Mesenchymal stem cell (in vitro differentiated cells and primary cell): ENCODE results near the gene MPST.

ENCODE experiments used
- DNase-seq: peaks from one replicate; pipeline ENCODE4 v3.0.0-alpha.2; 2013
- H2AFZ ChIP-seq: one replicate; pipeline ENCODE4 v1.6.1; 2013; ENCODE audit warnings: low read depth, mild to moderate bottlenecking, control low read depth, inconsistent platforms, low read length, moderate library complexity
- H2AK5ac ChIP-seq: 2 replicates; pipeline ENCODE4 v1.6.1; 2013; ENCODE audit warnings: low read length, moderate library complexity, mild to moderate bottlenecking, inconsistent platforms; ENCODE audit not compliant: severe bottlenecking
- H2BK120ac ChIP-seq: one replicate; pipeline ENCODE4 v1.6.1; 2013; ENCODE audit warnings: low read depth, mild to moderate bottlenecking, inconsistent platforms, low read length, moderate library complexity
- H2BK12ac ChIP-seq, 2 experiments: one replicate each; pipeline ENCODE4 v1.6.1; 2013; ENCODE audit warnings: inconsistent platforms in 2 of 2, low read length in 2 of 2, mild to moderate bottlenecking in 2 of 2, moderate library complexity in 2 of 2, control low read depth in 1 of 2
- H2BK15ac ChIP-seq: one replicate; pipeline ENCODE4 v1.6.1; 2013; ENCODE audit warnings: mild to moderate bottlenecking, low read depth, inconsistent platforms; ENCODE audit not compliant: poor library complexity, severe bottlenecking
- H2BK5ac ChIP-seq: 2 replicates; pipeline ENCODE4 v1.6.1; 2013; ENCODE audit warnings: low read depth, mild to moderate bottlenecking, low read length, control low read depth, inconsistent platforms; ENCODE audit not compliant: poor library complexity, severe bottlenecking
- H3K14ac ChIP-seq, 2 experiments: one replicate each; pipeline ENCODE4 v1.6.1; 2013; ENCODE audit warnings: inconsistent platforms in 2 of 2, low read length in 2 of 2, control low read depth in 1 of 2, mild to moderate bottlenecking in 1 of 2, moderate library complexity in 1 of 2
- H3K18ac ChIP-seq, 2 experiments: one replicate each; pipeline ENCODE4 v1.6.1; 2013; ENCODE audit warnings: inconsistent platforms in 2 of 2, low read length in 2 of 2, control low read depth in 1 of 2, low read depth in 1 of 2, mild to moderate bottlenecking in 1 of 2
- H3K23ac ChIP-seq, 2 experiments: one replicate each; pipeline ENCODE4 v1.6.1; 2013; ENCODE audit warnings: inconsistent platforms in 2 of 2, low read length in 2 of 2, mild to moderate bottlenecking in 2 of 2, moderate library complexity in 2 of 2, control low read depth in 1 of 2
- H3K27ac ChIP-seq: 2 replicates; pipeline ENCODE4 v1.5.1; 2013; ENCODE audit warnings: mild to moderate bottlenecking, moderate library complexity, low read length, control low read depth, inconsistent platforms; ENCODE audit not compliant: poor library complexity, severe bottlenecking
- H3K27me3 ChIP-seq, 2 experiments: 2 replicates each; pipeline versions ENCODE4 v1.6.1 to v1.7.0; 2013; ENCODE audit warnings: low read length in 2 of 2, mild to moderate bottlenecking in 2 of 2, moderate library complexity in 2 of 2, control low read depth in 1 of 2, inconsistent platforms in 1 of 2; ENCODE audit not compliant: control insufficient read depth in 1 of 2, insufficient read depth in 1 of 2
- H3K36me3 ChIP-seq, 2 experiments: 2 replicates each; pipeline versions ENCODE4 v1.6.1 to v1.7.0; 2013; ENCODE audit warnings: low read length in 2 of 2, control low read depth in 1 of 2, inconsistent platforms in 1 of 2, low read depth in 1 of 2, mild to moderate bottlenecking in 1 of 2; ENCODE audit not compliant: insufficient read depth in 2 of 2, control insufficient read depth in 1 of 2
- H3K4ac ChIP-seq, 2 experiments: one replicate each; pipeline ENCODE4 v1.6.1; 2013; ENCODE audit warnings: inconsistent platforms in 2 of 2, low read length in 2 of 2, mild to moderate bottlenecking in 2 of 2, moderate library complexity in 2 of 2, control low read depth in 1 of 2, low read depth in 1 of 2
- H3K4me1 ChIP-seq: 2 replicates; pipeline ENCODE4 v1.6.1; 2013; ENCODE audit warnings: low read depth, low read length, control low read depth; ENCODE audit not compliant: control insufficient read depth, insufficient read depth
- H3K4me2 ChIP-seq: 2 replicates; pipeline ENCODE4 v1.6.1; 2013; ENCODE audit warnings: low read length, mild to moderate bottlenecking, inconsistent platforms; ENCODE audit not compliant: poor library complexity, severe bottlenecking
- H3K4me3 ChIP-seq, 2 experiments: 2 replicates each; pipeline versions ENCODE4 v1.5.1 to v1.7.0; 2013; ENCODE audit warnings: low read length in 2 of 2, mild to moderate bottlenecking in 2 of 2, control low read depth in 1 of 2, low read depth in 1 of 2; ENCODE audit not compliant: insufficient read depth in 1 of 2
- H3K79me1 ChIP-seq: replicated peaks from 2 replicates; pipeline ENCODE4 v1.6.1; 2013; ENCODE audit warnings: mild to moderate bottlenecking, control low read depth, low read length, inconsistent platforms; ENCODE audit not compliant: poor library complexity, severe bottlenecking
- H3K9ac ChIP-seq: 2 replicates; pipeline ENCODE4 v1.7.0; 2013; ENCODE audit warnings: mild to moderate bottlenecking, low read length, moderate library complexity
- H3K9me3 ChIP-seq: 2 replicates; pipeline ENCODE4 v1.7.0; 2013; ENCODE audit warnings: mild to moderate bottlenecking, low read length; ENCODE audit not compliant: control insufficient read depth
- H4K8ac ChIP-seq: one replicate; pipeline ENCODE4 v1.6.1; 2013; ENCODE audit warnings: inconsistent platforms, mild to moderate bottlenecking, low read length, moderate library complexity
- H4K91ac ChIP-seq: one replicate; pipeline ENCODE4 v1.6.1; 2013; ENCODE audit warnings: mild to moderate bottlenecking, low read length, inconsistent platforms
- WGBS: methylation state at CpG from one replicate; pipeline ENCODE4 v1.1.7; 2013; ENCODE audit warnings: mixed read lengths; 5-methylcytosine and 5-hydroxymethylcytosine counted together

MPST gene

GRCh38 chr22:37023743-37024338, 4.3 kb downstream of the MPST start:
- H3K18ac ChIP-seq, result no peak overlapping the region
- H4K91ac ChIP-seq, result no peak overlapping the region
- 96% methylated on average over 34 of the region's 34 CpGs for whole genome bisulfite sequencing
- no peak overlapping the region for H3K4me2 ChIP-seq
- H3K27ac ChIP-seq, result no peak overlapping the region
- H3K9ac ChIP-seq, result no peak overlapping the region
- H2BK120ac ChIP-seq, result no peak overlapping the region
- no peak overlapping the region for H2AFZ ChIP-seq
- H3K23ac ChIP-seq, result no peak overlapping the region
- H3K79me1 ChIP-seq, result peaks cover 52% of the 10 kb centered on the region
- H2AK5ac ChIP-seq, result no peak overlapping the region
- peaks cover 21% of the 10 kb centered on the region for H3K4me1 ChIP-seq
- H2BK5ac ChIP-seq, result no peak overlapping the region
- H3K27me3 ChIP-seq, result no peaks in the 10 kb centered on the region
- DNase-seq, result no peak
- H3K14ac ChIP-seq, result no peak overlapping the region
- no peak overlapping the region for H3K4me3 ChIP-seq
- peaks cover 28 to 53% of the 10 kb centered on the region in 2 experiments for H3K36me3 ChIP-seq
- H4K8ac ChIP-seq, result no peak overlapping the region
- no peaks in the 10 kb centered on the region for H3K9me3 ChIP-seq
- no peak overlapping the region for H3K4ac ChIP-seq
- no peak overlapping the region for H2BK15ac ChIP-seq
- H2BK12ac ChIP-seq, result no peak overlapping the region

DNA sequence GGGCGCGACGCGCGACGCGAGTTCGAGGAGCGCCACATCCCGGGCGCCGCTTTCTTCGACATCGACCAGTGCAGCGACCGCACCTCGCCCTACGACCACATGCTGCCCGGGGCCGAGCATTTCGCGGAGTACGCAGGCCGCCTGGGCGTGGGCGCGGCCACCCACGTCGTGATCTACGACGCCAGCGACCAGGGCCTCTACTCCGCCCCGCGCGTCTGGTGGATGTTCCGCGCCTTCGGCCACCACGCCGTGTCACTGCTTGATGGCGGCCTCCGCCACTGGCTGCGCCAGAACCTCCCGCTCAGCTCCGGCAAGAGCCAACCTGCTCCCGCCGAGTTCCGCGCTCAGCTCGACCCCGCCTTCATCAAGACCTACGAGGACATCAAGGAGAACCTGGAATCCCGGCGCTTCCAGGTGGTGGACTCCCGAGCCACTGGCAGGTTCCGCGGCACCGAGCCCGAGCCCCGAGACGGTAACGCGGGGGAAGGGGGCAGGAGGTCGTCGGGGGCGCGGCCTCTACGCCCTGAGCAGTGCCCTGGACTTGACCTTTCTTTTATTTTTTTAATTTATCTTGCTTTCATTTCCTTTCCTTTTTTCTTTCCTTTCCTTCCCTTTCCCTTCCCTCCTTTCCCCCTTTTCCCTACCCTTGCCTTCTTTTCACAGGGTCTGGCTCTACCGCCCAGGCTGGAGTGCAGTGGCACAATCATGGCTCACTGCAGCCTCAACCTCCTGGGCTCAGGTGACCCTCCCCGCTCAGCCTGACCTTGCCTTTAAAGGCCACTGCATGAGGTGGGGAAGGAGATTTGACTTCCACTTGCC, 5.0 kb downstream of the MPST start:
- WGBS, result 97% methylated on average over 61 of the region's 71 CpGs
- no peak overlapping the region for H3K27ac ChIP-seq

DNA sequence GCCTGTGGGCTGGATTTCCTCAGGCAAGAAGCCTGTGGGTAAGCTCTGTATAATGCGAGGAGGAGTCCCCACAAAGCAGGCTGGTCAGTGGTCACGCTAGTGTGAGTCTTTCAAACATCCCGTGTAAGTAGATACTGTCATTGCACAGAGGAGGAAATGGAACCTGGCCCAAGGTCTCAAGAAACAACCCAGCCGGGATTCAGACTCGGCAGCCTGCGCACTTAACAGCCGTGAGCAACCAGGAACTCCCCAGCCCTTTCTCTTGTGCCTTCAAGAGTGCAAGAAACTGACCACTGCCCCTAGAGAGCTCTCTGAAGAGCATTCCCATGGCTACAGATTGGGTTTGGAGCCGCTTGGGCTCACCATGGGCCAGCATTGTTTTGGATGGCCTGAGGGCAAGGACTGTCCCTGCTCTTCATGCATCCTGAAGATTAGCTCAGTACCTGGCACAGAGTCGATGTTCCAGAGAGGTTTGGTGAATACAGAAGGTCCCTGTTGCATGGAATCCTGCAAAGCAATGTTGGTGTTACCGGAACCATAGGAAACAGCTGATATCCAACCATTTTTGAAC, 6.0 kb downstream of the MPST start:
- Histone ChIP-seq H2AK5ac (no peak overlapping the region), H2BK12ac (no peak overlapping the region), H2AFZ (no peak overlapping the region), H2BK5ac (no peak overlapping the region), H3K23ac (no peak overlapping the region), H3K4ac (no peak overlapping the region), H3K4me3 (no peak overlapping the region), H3K79me1 (peaks cover 58% of the 10 kb centered on the region), H4K91ac (no peak overlapping the region), H3K9ac (no peak overlapping the region), H4K8ac (no peak overlapping the region), H3K4me1 (peaks cover 20% of the 10 kb centered on the region), H3K36me3 (peaks cover 40 to 70% of the 10 kb centered on the region in 2 experiments), H3K14ac (no peak overlapping the region), H3K4me2 (no peak overlapping the region), H2BK120ac (no peak overlapping the region), H3K18ac (no peak overlapping the region), H3K27ac (no peak overlapping the region), H3K27me3 (no peaks in the 10 kb centered on the region), H2BK15ac (no peak overlapping the region), H3K9me3 (no peaks in the 10 kb centered on the region)
- WGBS, result 91% methylated on average over 10 of the region's 10 CpGs
- no peak for DNase-seq

More for the DNA sequence above, 5.0 kb downstream of the MPST start:
- H3K14ac ChIP-seq, result no peak overlapping the region
- H4K8ac ChIP-seq, result no peak overlapping the region
- H2BK15ac ChIP-seq, result no peak overlapping the region
- no peak for DNase-seq
- H2BK5ac ChIP-seq, result no peak overlapping the region
- no peak overlapping the region for H3K9ac ChIP-seq
- no peak overlapping the region for H4K91ac ChIP-seq
- H3K9me3 ChIP-seq, result no peaks in the 10 kb centered on the region
- H3K4ac ChIP-seq, result no peak overlapping the region
- H3K23ac ChIP-seq, result no peak overlapping the region
- H3K18ac ChIP-seq, result no peak overlapping the region
- no peak overlapping the region for H2BK12ac ChIP-seq
- H3K27me3 ChIP-seq, result no peaks in the 10 kb centered on the region
- no peak overlapping the region for H2AK5ac ChIP-seq
- no peak overlapping the region for H2BK120ac ChIP-seq
- H3K4me2 ChIP-seq, result no peak overlapping the region
- peaks cover 59% of the 10 kb centered on the region for H3K79me1 ChIP-seq
- H3K36me3 ChIP-seq, result peaks cover 35 to 60% of the 10 kb centered on the region in 2 experiments
- H3K4me1 ChIP-seq, result peaks cover 21% of the 10 kb centered on the region
- no peak overlapping the region for H2AFZ ChIP-seq
- no peak overlapping the region for H3K4me3 ChIP-seq

DNA sequence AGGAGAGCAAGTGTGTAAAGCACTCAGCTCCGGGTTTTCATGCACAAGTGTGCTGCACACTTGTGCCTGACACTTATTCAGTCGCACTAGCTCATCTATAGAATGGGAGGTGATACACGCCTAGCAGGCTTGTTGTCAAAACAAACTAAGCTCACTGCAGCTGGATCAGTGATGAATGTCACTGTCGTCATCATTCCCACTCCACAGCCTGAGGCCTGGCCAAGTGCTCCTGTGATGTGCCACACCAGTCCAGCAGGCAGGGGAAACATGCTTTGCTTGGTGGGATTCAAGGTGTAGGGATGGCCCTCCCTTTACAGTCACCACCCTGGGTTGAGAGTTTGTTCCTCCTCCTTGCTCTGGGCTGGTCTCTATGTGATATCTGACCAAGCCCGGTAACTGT, 6.8 kb downstream of the MPST start:
- Histone ChIP-seq H3K27me3 (no peaks in the 10 kb centered on the region), H3K14ac (no peak overlapping the region), H3K9ac (no peak overlapping the region), H3K79me1 (peaks cover 56% of the 10 kb centered on the region), H4K91ac (no peak overlapping the region), H2AFZ (no peak overlapping the region), H3K9me3 (no peaks in the 10 kb centered on the region), H4K8ac (peak overlapping the region; percentile 35), H2BK15ac (no peak overlapping the region), H2BK12ac (no peak overlapping the region), H3K27ac (no peak overlapping the region), H2BK5ac (no peak overlapping the region), H3K18ac (no peak overlapping the region), H3K4ac (no peak overlapping the region), H3K36me3 (peaks cover 40 to 72% of the 10 kb centered on the region in 2 experiments), H3K4me1 (peaks cover 24% of the 10 kb centered on the region), H3K23ac (no peak overlapping the region), H2AK5ac (no peak overlapping the region), H3K4me3 (no peak overlapping the region), H2BK120ac (no peak overlapping the region), H3K4me2 (no peak overlapping the region)
- 97% methylated on average over 5 of the region's 5 CpGs for WGBS
- no peak for DNase-seq
